Forelimb muscle (tissue), 1 donor: ENCODE results near the gene PNPLA7. TPM values are rescaled to one million over a fixed set of nuclear protein-coding genes. Genes with fewer than 3 reads are reported as not detected.
A peak's percentile ranks its signal among the peaks of the same experiment; 100 is the strongest.
"Not testable (repeated sequence)": the region's sequence is repeated elsewhere in the genome, so short reads cannot be mapped to it uniquely, and the experiment has no call there.

Source experiments
- DNase-seq: peaks from one replicate; pipeline ENCODE4 v3.0.0-alpha.2; 2013; ENCODE audit warnings: low read depth
- polyA plus RNA-seq: library from polyadenylated mRNA; unstranded; fragments of 120-200 nt; gene quantifications from one replicate; pipeline ENCODE4 v1.2.1, GENCODE V29; 2013; ENCODE audit not compliant: insufficient read length

PNPLA7 gene
- polyA plus RNA-seq, 1 donor, result 3.6 TPM

- no peak for DNase-seq
Measured at GRCh38 chr9:137575716-137576411, 25.7 kb upstream of the PNPLA7 start.

DNA sequence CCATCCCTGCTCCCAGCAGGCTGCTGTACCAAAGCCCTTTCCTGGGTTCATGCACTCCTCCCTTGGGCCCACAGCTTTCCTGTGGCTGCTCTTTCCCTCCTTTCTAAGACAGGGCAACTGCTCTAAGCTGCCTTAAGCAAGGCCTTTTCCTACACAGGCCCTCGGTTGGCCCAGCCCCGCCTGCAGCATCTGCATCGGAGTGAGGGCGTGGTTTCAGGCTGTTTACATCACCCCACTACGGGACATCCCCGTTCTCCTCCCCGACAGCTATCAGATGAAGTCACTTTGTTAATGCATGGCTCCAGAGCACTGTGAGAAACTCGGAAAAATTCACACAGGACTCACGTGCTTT is 25.1 kb upstream of the PNPLA7 start:
- no peak for DNase-seq

DNA sequence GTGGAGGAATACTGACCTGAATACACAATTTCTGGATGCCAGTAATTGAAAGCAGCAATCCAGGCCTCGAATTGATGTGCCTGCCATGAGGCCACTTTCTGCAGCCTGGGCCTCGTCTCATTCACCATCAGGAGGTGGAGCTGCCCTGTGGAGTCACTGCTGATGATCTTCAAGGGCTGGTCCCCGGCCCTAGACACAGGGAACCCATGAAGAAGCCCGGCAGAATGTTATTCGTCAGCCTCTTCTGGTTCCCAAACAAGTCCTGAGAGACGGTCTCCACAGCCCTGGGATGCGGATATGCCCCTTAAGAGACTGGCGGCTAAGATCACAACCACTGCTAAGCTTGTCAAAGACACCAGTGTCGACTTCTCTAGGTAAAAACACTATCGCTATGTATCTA is 24.0 kb upstream of the PNPLA7 start:
- no peak for DNase-seq

DNA sequence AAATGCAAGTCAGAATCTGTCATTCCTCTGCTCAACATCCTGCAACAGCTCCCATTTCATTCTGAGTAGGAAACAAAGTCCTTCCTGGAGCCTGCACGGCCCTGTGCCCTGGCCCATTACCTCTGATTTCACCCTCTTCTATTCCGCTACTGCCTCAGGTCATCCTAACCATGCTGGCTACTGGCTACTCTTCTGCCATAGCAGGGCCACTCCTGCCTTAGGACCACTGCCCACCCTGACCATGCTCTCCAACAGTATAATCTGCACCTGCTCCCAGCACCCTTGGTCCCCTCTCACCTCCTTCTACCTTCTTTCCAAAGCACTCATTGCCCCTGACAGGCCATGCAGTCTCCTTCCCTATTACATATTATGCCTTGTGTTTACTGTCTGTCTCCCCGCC is 20.4 kb upstream of the PNPLA7 start:
- DNase-seq, result no peak

- DNase-seq, result no peak
Measured at GRCh38 chr9:137569609-137570203, 19.5 kb upstream of the PNPLA7 start.

DNA sequence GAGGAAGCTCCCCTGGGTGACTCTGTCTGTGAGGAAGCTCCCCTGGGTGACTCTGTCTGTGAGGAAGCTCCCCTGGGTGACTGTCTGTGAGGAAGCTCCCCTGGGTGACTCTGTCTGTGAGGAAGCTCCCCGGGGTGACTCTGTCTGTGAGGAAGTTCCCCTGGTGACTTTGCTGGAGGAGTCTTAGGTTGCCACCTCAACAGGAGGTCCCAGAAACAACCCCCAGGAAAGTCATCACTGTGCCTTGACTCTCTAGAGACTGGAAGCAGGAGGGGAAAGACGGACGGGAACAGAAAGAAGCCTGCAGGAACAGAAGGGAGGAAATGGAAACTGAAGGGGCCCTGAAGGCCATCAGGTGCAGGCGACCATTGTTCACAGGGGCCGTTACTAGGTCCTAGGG is 18.2 kb upstream of the PNPLA7 start:
- DNase-seq, result not testable (repeated sequence)

DNA sequence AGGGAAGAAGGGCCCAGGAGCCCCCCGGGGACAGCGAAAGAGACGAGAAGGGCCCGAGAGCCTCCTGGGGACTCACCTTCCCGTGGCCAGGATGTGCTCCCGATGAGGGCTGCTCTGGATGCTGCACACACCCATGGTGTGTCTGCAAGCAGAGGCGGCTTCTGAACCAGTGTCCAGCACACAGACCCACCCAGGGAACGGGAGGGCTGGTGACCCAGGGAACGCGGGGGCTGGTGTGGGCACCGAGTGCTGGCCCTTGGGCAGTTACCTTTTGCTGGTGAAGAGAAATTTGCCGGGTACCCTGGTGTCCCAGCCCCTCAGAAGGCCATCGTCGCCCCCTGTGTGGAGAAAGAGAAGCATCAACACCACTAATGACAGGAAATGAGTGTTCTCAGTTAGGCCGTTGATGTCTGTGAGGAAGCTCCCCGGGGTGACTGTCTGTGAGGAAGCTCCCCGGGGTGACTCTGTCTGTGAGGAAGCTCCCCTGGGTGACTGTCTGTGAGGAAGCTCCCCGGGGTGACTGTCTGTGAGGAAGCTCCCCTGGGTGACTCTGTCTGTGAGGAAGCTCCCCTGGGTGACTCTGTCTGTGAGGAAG is 14.7 kb upstream of the PNPLA7 start:
- DNase-seq, result no peak

DNA sequence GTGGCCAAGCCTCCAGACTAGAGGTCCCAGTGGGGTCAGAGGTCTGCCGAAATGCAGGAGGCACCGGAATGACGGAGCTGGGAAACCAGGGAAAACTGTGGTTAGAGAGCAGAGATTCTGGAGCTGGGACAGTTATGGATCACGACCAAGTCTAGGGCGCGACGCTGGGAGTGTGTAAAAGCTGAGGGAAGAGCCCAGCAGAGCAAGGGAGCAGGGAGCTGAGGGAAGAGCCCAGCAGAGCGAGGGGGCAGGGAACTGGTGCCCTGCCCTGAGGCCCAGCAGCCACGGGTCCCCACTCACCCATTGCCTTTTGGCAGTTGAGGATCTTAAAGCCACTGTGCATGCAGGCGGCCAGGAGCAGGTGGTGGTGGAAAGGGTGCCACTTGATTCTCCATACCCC is 13.9 kb upstream of the PNPLA7 start:
- DNase-seq, result no peak

DNA sequence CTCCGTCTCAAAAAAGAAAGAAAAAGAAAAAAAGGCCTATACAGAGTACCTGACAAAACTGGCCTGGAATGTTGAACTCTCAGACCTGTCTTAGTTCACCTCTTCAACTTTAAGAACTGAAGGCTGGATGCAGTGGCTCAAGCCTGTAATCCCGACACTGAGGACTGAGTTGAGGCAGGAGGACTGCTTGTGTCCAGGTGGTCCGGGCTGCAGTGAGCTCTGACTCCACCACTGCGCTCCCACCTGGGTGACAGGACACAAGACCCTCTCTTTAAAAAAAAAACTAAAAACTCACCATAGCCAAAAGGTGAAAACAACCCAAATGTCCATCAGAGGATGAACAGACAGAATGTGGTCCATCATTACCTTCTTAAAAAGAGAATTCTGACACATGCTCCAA is 7.9 kb upstream of the PNPLA7 start:
- DNase-seq, result no peak

GRCh38 chr9:137556069-137556838 is 6.1 kb upstream of the PNPLA7 start:
- no peak for DNase-seq

DNA sequence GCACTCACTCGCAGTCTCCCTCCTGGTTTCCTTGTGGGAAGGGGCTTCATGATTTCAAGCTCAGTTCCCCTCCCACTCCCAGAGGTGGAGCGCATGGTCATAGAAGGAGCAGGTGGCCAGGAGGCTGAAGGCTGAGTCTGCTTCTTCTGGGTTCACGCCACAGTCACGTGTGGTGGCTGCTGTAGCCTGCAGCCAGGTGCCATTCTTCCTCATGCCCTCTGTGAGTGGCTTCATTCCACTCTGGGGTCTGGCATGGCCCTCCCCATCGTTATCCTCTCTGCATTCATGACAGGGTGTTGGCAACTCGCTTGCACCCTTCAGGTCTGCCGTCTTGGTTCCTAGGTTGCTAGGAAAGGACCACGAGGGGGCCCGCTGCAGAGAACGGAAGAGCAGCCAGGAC is 5.0 kb upstream of the PNPLA7 start:
- no peak for DNase-seq

- no peak for DNase-seq
Measured at GRCh38 chr9:137554349-137554748, 4.1 kb upstream of the PNPLA7 start.

DNA sequence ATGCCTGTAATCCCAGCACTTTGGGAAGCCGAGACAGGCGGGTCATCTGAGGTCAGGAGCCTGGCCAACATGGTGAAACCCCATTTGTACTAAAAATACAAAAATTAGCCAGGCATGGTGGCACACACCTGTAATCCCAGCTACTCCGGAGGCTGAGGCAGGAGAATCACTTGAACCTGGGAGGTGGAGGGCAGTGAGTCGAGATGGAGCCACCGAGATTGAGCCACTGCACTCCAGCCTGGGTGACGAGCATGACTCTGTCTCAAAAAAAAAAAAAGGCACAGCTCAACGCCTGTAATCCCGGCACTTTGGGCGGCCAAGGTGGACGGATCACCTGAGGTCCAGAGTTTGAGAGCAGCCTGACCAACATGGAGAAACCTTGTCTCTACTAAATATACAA is 3.5 kb upstream of the PNPLA7 start:
- not testable (repeated sequence) for DNase-seq

DNA sequence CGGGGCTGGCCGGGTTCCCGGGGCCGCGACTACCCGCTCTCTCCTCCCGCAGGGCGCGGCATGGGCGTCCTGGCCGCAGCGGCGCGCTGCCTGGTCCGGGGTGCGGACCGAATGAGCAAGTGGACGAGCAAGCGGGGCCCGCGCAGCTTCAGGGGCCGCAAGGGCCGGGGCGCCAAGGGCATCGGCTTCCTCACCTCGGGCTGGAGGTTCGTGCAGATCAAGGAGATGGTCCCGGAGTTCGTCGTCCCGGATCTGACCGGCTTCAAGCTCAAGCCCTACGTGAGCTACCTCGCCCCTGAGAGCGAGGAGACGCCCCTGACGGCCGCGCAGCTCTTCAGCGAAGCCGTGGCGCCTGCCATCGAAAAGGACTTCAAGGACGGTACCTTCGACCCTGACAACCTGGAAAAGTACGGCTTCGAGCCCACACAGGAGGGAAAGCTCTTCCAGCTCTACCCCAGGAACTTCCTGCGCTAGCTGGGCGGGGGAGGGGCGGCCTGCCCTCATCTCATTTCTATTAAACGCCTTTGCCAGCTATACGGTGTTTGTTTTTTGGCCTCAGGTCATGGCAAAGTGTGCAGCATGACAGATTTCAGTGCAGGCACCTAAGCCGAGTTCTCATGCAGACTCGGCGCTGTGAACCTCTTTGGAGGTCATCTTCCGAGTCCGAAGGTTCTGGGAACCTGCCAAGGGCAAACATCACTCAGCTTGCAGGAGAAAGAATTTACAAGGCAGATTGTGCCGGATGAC is 2.0 kb upstream of the PNPLA7 start:
- DNase-seq, result no peak

- DNase-seq, result peak; percentile 62
Measured at GRCh38 chr9:137551264-137552021, 1.2 kb upstream of the PNPLA7 start, which contains the start of gene MRPL41. MRPL41 (plus strand) TSS chr9:137551879; CDS start chr9:137552082, 203 bp downstream.

GRCh38 chr9:137550958-137551263 is 709 bp upstream of the PNPLA7 start:
- not testable (repeated sequence) for DNase-seq

DNA sequence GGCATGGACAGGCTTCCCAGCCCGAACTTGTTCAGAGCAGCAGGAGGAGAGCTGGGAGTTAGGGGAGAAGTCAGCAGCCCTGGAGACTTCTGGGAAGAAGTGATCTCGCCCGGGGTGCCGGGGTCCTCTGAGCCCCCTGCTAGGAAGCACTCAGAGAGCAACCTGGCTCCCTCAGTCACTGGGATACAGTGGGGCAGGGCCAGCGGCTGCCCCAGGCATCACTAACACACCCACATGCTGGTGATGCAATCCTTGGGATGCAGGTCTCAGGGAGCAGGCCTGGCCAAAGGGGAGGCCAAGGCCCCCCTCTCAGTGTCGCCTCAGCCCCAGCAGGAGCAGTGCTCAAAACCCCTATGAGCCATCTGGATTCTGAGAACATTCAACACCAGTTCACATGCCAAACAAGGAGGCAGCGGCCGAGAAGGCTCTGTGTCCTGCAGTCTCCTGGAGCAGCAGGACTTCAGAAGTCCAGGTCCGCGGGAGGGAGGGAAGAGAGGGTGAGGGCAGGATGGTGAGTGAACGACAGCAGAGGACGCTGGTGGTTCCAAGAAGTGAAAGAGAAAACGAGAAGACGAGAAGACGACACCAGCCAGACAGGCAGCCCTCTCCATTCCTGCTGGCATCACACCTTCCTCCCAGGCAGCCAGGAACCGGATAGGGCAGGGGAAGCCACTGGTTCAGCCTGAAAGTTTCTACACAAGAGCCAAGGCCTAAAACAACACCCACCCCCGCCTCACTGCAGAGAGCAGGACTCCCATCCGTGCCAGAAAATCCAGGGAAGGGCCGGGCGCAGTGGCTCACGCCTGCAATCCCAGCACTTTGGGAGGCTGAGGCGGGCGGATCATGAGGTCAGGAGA is 2.3 kb downstream of the PNPLA7 start:
- DNase-seq, result no peak

- DNase-seq, result no peak
Measured at GRCh38 chr9:137545123-137545522, 5.1 kb downstream of the PNPLA7 start.

DNA sequence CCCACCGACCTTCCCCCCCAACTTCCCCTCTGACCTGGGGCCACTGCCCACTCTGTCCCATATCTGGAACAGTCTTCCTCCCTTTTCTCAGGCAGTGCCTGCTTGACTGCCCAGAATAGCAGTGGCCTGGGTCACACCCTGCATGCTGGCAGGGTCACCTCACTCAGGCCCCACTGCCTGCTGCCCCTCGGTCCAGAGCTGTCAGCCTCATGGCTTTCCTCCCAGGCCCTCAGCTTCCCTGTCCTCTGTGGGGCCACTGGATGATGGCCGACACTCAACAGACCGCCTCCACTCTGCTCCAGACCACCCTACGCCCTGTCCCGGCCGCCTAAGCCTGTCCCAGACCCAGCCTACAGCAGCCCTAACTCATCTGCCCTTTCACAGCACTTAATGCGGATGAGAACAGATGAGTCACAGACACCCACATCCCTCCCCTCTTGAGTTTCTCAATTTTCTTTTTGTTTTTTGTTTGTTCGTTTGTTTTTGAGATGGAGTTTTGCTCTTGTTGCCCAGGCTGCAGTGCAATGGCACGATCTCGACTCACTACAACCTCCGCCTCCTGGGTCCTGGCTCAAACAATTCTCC is 5.9 kb downstream of the PNPLA7 start:
- no peak for DNase-seq
